GM10248 (cell line): ENCODE measurements around the gene PLOD1.

Experiments
- CTCF ChIA-PET: fragments of 300-600 bp; sonication (Branson Sonifier 250); formaldehyde crosslinking; extraction: SDS; loops from one replicate; lab custom pipeline; 2021; ENCODE audit warnings: antibody characterized with exemption; lab: Yijun Ruan, JAX
- POLR2A ChIA-PET: fragments of 350-650 bp; sonication (Branson Sonifier 250); formaldehyde crosslinking; extraction: SDS; loops from one replicate; lab custom pipeline; 2020; ENCODE audit warnings: antibody characterized with exemption; lab: Yijun Ruan, JAX
- DNase-seq: peaks from one replicate; pipeline ENCODE4 v3.0.0; 2012; ENCODE audit errors: extremely low spot score
- CTCF ChIP-seq: IDR thresholded peaks from 2 replicates; pipeline ENCODE4 v1.5.1; 2012; ENCODE audit warnings: mild to moderate bottlenecking, low read depth; ENCODE audit errors: extremely low read depth, missing control alignments, control extremely low read depth

Gene PLOD1

GRCh38 chr1:11961230-11961629 lies 26.7 kb downstream of the PLOD1 start:
- no peak for TF ChIP-seq CTCF
- no peak for DNase-seq
- ChIA-PET POLR2A (no interaction called here), CTCF (no interaction called here)

GRCh38 chr1:11963622-11964021 lies 29.1 kb downstream of the PLOD1 start:
- TF ChIP-seq CTCF, result no peak
- POLR2A ChIA-PET, result no interaction called here
- CTCF ChIA-PET, result no interaction called here
- DNase-seq, result no peak

GRCh38 chr1:11964656-11965055 lies 30.1 kb downstream of the PLOD1 start:
- ChIA-PET POLR2A (interaction anchor here (3.7 kb wide), 1 partner anchor 56 kb away, joined by 33 read pairs; no protein-coding TSS in a partner anchor), CTCF (no interaction called here)
- no peak for DNase-seq
- TF ChIP-seq CTCF, result no peak

- DNase-seq, result peak; percentile 75
- TF ChIP-seq CTCF, result peak; percentile 75
- ChIA-PET CTCF (interaction anchor here (0.6 to 2.3 kb wide), 33 partner anchors 9 to 244 kb away, joined by 3 to 14 read pairs (median 4); partner anchors contain the start of gene PLOD1), POLR2A (interaction anchor here (0.5 to 3.7 kb wide), 3 partner anchors 33 to 198 kb away, joined by 3 to 33 read pairs (median 4); partner anchors contain the start of gene PLOD1)
These were observed 32.6 kb downstream of the PLOD1 start for GRCh38 chr1:11967028-11967547.

- TF ChIP-seq CTCF, result no peak
- ChIA-PET CTCF (interaction anchor here (1.5 kb wide), 1 partner anchor 11 kb away, joined by 3 read pairs; no protein-coding TSS in a partner anchor), POLR2A (no interaction called here)
- no peak for DNase-seq
These were observed 36.1 kb downstream of the PLOD1 start for GRCh38 chr1:11970441-11971185.

GRCh38 chr1:11977625-11978024 lies 43.1 kb downstream of the PLOD1 start:
- no peak for DNase-seq
- CTCF ChIA-PET, result no interaction called here
- TF ChIP-seq CTCF, result no peak
- POLR2A ChIA-PET, result no interaction called here
